ENCODE results near the gene CMC1. TPM values are rescaled to one million over a fixed set of nuclear protein-coding genes. Genes with fewer than 3 reads are reported as not detected.

Gene CMC1
- total RNA-seq, 1 experiment from 2014 or later: 15.9 TPM

DNA sequence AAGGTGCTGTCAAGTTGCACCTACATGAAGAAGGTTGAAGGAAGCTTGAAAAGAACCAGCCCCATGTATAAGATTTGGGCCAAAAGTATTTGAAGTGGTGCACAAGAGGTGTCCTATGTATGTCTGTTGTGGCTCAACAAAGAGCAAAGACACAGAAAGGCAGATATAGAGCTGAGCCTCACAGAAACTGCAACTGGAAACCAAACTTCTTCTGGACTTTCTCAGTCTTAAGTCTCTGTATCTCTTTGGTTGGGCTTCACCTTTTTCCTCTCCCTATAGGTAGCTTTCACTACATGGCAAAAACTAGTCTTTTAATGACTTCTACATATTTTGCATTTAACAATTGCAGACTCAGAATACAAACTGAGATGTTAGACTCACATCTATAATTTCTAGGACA lies 8.8 kb upstream of the CMC1 start:
- H3K27me3 ChIP-seq (ENCODE audit: control insufficient read depth, insufficient read depth, low read length): no peaks in the 10 kb centered on the region
- TF ChIP-seq REST (IDR thresholded peaks at IDR 0.05; ENCODE audit: insufficient read depth in 1 of 2, low read depth in 2 of 2, low read length in 1 of 2) (no peak), TCF7L2 (IDR thresholded peaks at IDR 0.05; ENCODE audit: low read depth, low read length) (no peak), SIN3A (IDR thresholded peaks at IDR 0.05; ENCODE audit: borderline replicate concordance, insufficient read depth, low read depth, low read length) (no peak), POLR2AphosphoS5 (IDR thresholded peaks at IDR 0.05; ENCODE audit: low read depth, low read length) (no peak)
- TF ChIP-seq, protein P1, sequence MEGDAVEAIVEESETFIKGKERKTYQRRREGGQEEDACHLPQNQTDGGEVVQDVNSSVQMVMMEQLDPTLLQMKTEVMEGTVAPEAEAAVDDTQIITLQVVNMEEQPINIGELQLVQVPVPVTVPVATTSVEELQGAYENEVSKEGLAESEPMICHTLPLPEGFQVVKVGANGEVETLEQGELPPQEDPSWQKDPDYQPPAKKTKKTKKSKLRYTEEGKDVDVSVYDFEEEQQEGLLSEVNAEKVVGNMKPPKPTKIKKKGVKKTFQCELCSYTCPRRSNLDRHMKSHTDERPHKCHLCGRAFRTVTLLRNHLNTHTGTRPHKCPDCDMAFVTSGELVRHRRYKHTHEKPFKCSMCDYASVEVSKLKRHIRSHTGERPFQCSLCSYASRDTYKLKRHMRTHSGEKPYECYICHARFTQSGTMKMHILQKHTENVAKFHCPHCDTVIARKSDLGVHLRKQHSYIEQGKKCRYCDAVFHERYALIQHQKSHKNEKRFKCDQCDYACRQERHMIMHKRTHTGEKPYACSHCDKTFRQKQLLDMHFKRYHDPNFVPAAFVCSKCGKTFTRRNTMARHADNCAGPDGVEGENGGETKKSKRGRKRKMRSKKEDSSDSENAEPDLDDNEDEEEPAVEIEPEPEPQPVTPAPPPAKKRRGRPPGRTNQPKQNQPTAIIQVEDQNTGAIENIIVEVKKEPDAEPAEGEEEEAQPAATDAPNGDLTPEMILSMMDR (IDR thresholded peaks at IDR 0.05): no peak
- ChIA-PET POLR2A (no interaction called here), CTCF (no interaction called here)
- in situ Hi-C loops (cut with HindIII; ENCODE audit: low pct_unique_long_range_greater_than_20kb, low sequenced_read_pairs) (no loop called here), intact Hi-C loops (cut with micrococcal nuclease; ENCODE audit: unreplicated experiment) (no loop called here)
- ATAC-seq (no peak), DNase-seq (ENCODE audit: low read depth, low spot score) (no peak)
- no peak overlapping the region for H3K4me3 ChIP-seq (ENCODE audit: low read depth in 2 of 2, low read length in 2 of 2)
- no peaks in the 10 kb centered on the region for H3K9me3 ChIP-seq (ENCODE audit: control insufficient read depth, insufficient read depth, low read depth, low read length)
- no TSS peak for BruUV-seq (replicated peaks)
- H3K4me1 ChIP-seq (ENCODE audit: control insufficient read depth, insufficient read depth, low read length): no peaks in the 10 kb centered on the region
- no peak overlapping the region for H3K27ac ChIP-seq (ENCODE audit: low read length)
- H3K36me3 ChIP-seq (ENCODE audit: control insufficient read depth, insufficient read depth, low read length): no peaks in the 10 kb centered on the region

DNA sequence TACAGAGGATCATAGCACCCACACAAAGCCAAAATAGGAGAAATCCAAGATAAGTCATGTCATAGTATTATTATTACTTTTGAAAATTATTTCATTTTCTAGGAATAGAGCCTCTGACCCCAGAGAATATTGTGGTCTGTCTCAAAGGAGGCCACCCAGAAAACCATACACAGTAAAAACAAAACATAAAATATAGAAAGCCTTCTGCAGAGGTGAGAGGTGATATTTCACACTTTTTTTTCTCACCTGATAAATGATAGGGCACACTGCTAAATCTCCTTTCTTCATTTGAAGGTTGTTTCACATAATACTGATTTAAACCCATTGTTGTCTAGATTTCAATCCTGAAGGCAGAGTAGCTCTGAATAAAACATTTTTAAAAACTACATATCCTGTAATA lies 7.0 kb upstream of the CMC1 start:
- BruUV-seq (replicated peaks): no TSS peak
- TF ChIP-seq TCF7L2 (IDR thresholded peaks at IDR 0.05; ENCODE audit: low read depth, low read length) (no peak), REST (IDR thresholded peaks at IDR 0.05; ENCODE audit: insufficient read depth in 1 of 2, low read depth in 2 of 2, low read length in 1 of 2) (no peak), POLR2AphosphoS5 (IDR thresholded peaks at IDR 0.05; ENCODE audit: low read depth, low read length) (no peak), SIN3A (IDR thresholded peaks at IDR 0.05; ENCODE audit: borderline replicate concordance, insufficient read depth, low read depth, low read length) (no peak)
- TF ChIP-seq, protein P1 (IDR thresholded peaks at IDR 0.05): no peak
- CTCF ChIA-PET: no interaction called here
- in situ Hi-C loops (cut with HindIII; ENCODE audit: low pct_unique_long_range_greater_than_20kb, low sequenced_read_pairs): no loop called here
- no peaks in the 10 kb centered on the region for H3K36me3 ChIP-seq (ENCODE audit: control insufficient read depth, insufficient read depth, low read length)
- H3K27ac ChIP-seq (ENCODE audit: low read length): no peak overlapping the region
- intact Hi-C loops (cut with micrococcal nuclease; ENCODE audit: unreplicated experiment): no loop called here
- H3K4me1 ChIP-seq (ENCODE audit: control insufficient read depth, insufficient read depth, low read length): no peaks in the 10 kb centered on the region
- no peaks in the 10 kb centered on the region for H3K27me3 ChIP-seq (ENCODE audit: control insufficient read depth, insufficient read depth, low read length)
- ATAC-seq: no peak
- no peak for DNase-seq (ENCODE audit: low read depth, low spot score)
- POLR2A ChIA-PET: no interaction called here
- H3K9me3 ChIP-seq (ENCODE audit: control insufficient read depth, insufficient read depth, low read depth, low read length): no peaks in the 10 kb centered on the region
- no peak overlapping the region for H3K4me3 ChIP-seq (ENCODE audit: low read depth in 2 of 2, low read length in 2 of 2)
